Measurements from ENCODE around the gene M1AP. TPM values are rescaled to one million over a fixed set of nuclear protein-coding genes. Genes with fewer than 3 reads are reported as not detected.

M1AP gene
- total and polyA plus RNA-seq, 9 donors: 0.36 to 0.72 (median 0.45) TPM; not detected in 3

- 72 to 84% (median 74%) methylated on average over 4 of the region's 4 CpGs for WGBS, 3 donors
- TF ChIP-seq EP300 (IDR thresholded peaks at IDR 0.05): no peak
- TF ChIP-seq CTCF (IDR thresholded peaks at IDR 0.05): no peak
- no peak for TF ChIP-seq POLR2A (IDR thresholded peaks at IDR 0.05)
- Histone ChIP-seq H3K27ac (no peak overlapping the region), H3K4me3 (no peak overlapping the region), H3K4me1 (ENCODE audit: insufficient read depth) (no peaks in the 10 kb centered on the region), H3K27me3 (no peaks in the 10 kb centered on the region), H3K9me3 (no peaks in the 10 kb centered on the region), H3K36me3 (no peaks in the 10 kb centered on the region)
- intact Hi-C loops (cut with DNase I): no loop called here
- no peak for DNase-seq
Measured at GRCh38 chr2:74593826-74594772, 54.0 kb downstream of the M1AP start.

- TF ChIP-seq EP300 (IDR thresholded peaks at IDR 0.05): no peak
- no peak for TF ChIP-seq POLR2A (IDR thresholded peaks at IDR 0.05)
- no peak for TF ChIP-seq CTCF (IDR thresholded peaks at IDR 0.05)
- DNase-seq: no peak
- 53 to 64% (median 63%) methylated on average over 2 of the region's 2 CpGs for WGBS, 3 donors
- no peak overlapping the region for H3K27ac ChIP-seq
- no peaks in the 10 kb centered on the region for H3K36me3 ChIP-seq
- no peak overlapping the region for H3K4me3 ChIP-seq
- no peaks in the 10 kb centered on the region for H3K9me3 ChIP-seq
- no peaks in the 10 kb centered on the region for H3K27me3 ChIP-seq
- no peaks in the 10 kb centered on the region for H3K4me1 ChIP-seq (ENCODE audit: insufficient read depth)
- intact Hi-C loops (cut with DNase I): loop anchor here (5.0 to 10.0 kb wide), 3 partner anchors 84 to 106 kb away; partner anchors contain the start of genes CCDC142 (in 2 of the 4), TTC31 (in 2 of the 4) and PCGF1 (in 1 of the 4)
Measured at GRCh38 chr2:74588664-74589063, 59.5 kb downstream of the M1AP start.

GRCh38 chr2:74587664-74588277 is 60.4 kb downstream of the M1AP start:
- H3K36me3 ChIP-seq: no peaks in the 10 kb centered on the region
- no peaks in the 10 kb centered on the region for H3K27me3 ChIP-seq
- WGBS, 3 donors: 14 to 18% (median 17%) methylated on average over 6 of the region's 6 CpGs
- intact Hi-C loops (cut with DNase I): loop anchor here (5.0 to 10.0 kb wide), 3 partner anchors 83 to 105 kb away; partner anchors contain the start of genes CCDC142 (in 2 of the 4), TTC31 (in 2 of the 4) and PCGF1 (in 1 of the 4)
- TF ChIP-seq POLR2A (IDR thresholded peaks at IDR 0.05) (no peak), CTCF (IDR thresholded peaks at IDR 0.05) (peak; percentile 39 to 57 (median 56))
- no peak overlapping the region for H3K4me3 ChIP-seq
- H3K9me3 ChIP-seq: no peaks in the 10 kb centered on the region
- no peaks in the 10 kb centered on the region for H3K4me1 ChIP-seq (ENCODE audit: insufficient read depth)
- peak; percentile 53 to 72 (median 64) for DNase-seq
- H3K27ac ChIP-seq: no peak overlapping the region

GRCh38 chr2:74585406-74586185 is 62.5 kb downstream of the M1AP start:
- TF ChIP-seq POLR2A (IDR thresholded peaks at IDR 0.05) (no peak), CTCF (IDR thresholded peaks at IDR 0.05) (no peak), EP300 (IDR thresholded peaks at IDR 0.05) (no peak)
- DNase-seq: no peak
- H3K36me3 ChIP-seq: no peaks in the 10 kb centered on the region
- no peak overlapping the region for H3K27ac ChIP-seq
- H3K27me3 ChIP-seq: no peaks in the 10 kb centered on the region
- no peaks in the 10 kb centered on the region for H3K9me3 ChIP-seq
- H3K4me1 ChIP-seq (ENCODE audit: insufficient read depth): no peaks in the 10 kb centered on the region
- no peak overlapping the region for H3K4me3 ChIP-seq
- 42 to 52% (median 50%) methylated on average over 4 of the region's 4 CpGs for WGBS, 3 donors
- intact Hi-C loops (cut with DNase I): loop anchor here (5.0 to 10.0 kb wide), 3 partner anchors 81 to 103 kb away; partner anchors contain the start of genes CCDC142 (in 2 of the 4), TTC31 (in 2 of the 4) and PCGF1 (in 1 of the 4)
